Measurements from ENCODE around the gene PPM1M. TPM values are rescaled to one million over a fixed set of nuclear protein-coding genes. Genes with fewer than 3 reads are reported as not detected.
A peak's percentile ranks its signal among the peaks of the same experiment; 100 is the strongest.
"Not testable (repeated sequence)": the region's sequence is repeated elsewhere in the genome, so short reads cannot be mapped to it uniquely, and the experiment has no call there.

PPM1M gene
- total RNA-seq, 1 donor from 2014 or later: 1.1 TPM

GRCh38 chr3:52283306-52283705 lies 37.7 kb downstream of the PPM1M start:
- Histone ChIP-seq H3K4me3 (no peak overlapping the region), H3K9me3 (ENCODE audit: low read depth) (no peaks in the 10 kb centered on the region), H3K27me3 (no peaks in the 10 kb centered on the region), H2AFZ (replicated peaks) (no peak overlapping the region), H3K4me2 (no peak overlapping the region), H3K4me1 (peaks cover 20% of the 10 kb centered on the region), H3K79me2 (ENCODE audit: low read depth) (peaks cover 12% of the 10 kb centered on the region), H3K36me3 (no peaks in the 10 kb centered on the region), H3F3A (ENCODE audit: low read depth) (peaks cover 34% of the 10 kb centered on the region), H4K20me1 (ENCODE audit: low read depth) (no peaks in the 10 kb centered on the region), H3K9ac (no peak overlapping the region), H3K27ac (no peak overlapping the region)
- Mint-ChIP-seq H3K27me3 (ENCODE audit: insufficient read depth, low read depth) (no peaks in the 10 kb centered on the region), H3K9me3 (no peaks in the 10 kb centered on the region), H3K4me1 (peaks cover 21% of the 10 kb centered on the region), H3K27ac (no peak overlapping the region), H3K4me3 (no peak overlapping the region), H3K36me3 (no peaks in the 10 kb centered on the region)
- no peak for DNase-seq (ENCODE audit: low spot score)
- no peak for TF ChIP-seq EZH2phosphoT487 (IDR thresholded peaks at IDR 0.05)
- TF ChIP-seq CTCF (IDR thresholded peaks at IDR 0.05): no peak
- no peak for TF ChIP-seq EZH2 (IDR thresholded peaks at IDR 0.05)

- not testable (repeated sequence) for H2AFZ ChIP-seq (replicated peaks); H3K27ac ChIP-seq; H3K4me3 ChIP-seq; H3K4me2 ChIP-seq; H3K9ac ChIP-seq; DNase-seq (ENCODE audit: low spot score); H3K27me3 ChIP-seq; H3K9me3 ChIP-seq (ENCODE audit: low read depth); H3K36me3 ChIP-seq; H3K27ac Mint-ChIP-seq; H3K36me3 Mint-ChIP-seq; H3K27me3 Mint-ChIP-seq (ENCODE audit: insufficient read depth, low read depth); H3K9me3 Mint-ChIP-seq; H3K4me3 Mint-ChIP-seq; H4K20me1 ChIP-seq (ENCODE audit: low read depth)
- H3F3A ChIP-seq (ENCODE audit: low read depth): peaks cover 34% of the 10 kb centered on the region
- peaks cover 12% of the 10 kb centered on the region for H3K79me2 ChIP-seq (ENCODE audit: low read depth)
- H3K4me1 ChIP-seq: peaks cover 19% of the 10 kb centered on the region
- peaks cover 26% of the 10 kb centered on the region for H3K4me1 Mint-ChIP-seq
Observed at GRCh38 chr3:52284051-52284450, 38.5 kb downstream of the PPM1M start.

GRCh38 chr3:52286777-52287110 lies 41.2 kb downstream of the PPM1M start:
- no peaks in the 10 kb centered on the region for H3K27me3 ChIP-seq
- Mint-ChIP-seq H3K36me3 (no peaks in the 10 kb centered on the region), H3K27ac (peak overlapping the region; percentile 34), H3K9me3 (no peaks in the 10 kb centered on the region), H3K4me1 (peaks cover 11% of the 10 kb centered on the region), H3K4me3 (peak overlapping the region; percentile 99), H3K27me3 (ENCODE audit: insufficient read depth, low read depth) (peaks cover 3% of the 10 kb centered on the region)
- H3K79me2 ChIP-seq (ENCODE audit: low read depth): peaks cover 12% of the 10 kb centered on the region
- H3K4me3 ChIP-seq: peak overlapping the region; percentile 67
- peaks cover 17% of the 10 kb centered on the region for H3F3A ChIP-seq (ENCODE audit: low read depth)
- peak overlapping the region; percentile 89 for H3K4me2 ChIP-seq
- H4K20me1 ChIP-seq (ENCODE audit: low read depth): no peaks in the 10 kb centered on the region
- no peaks in the 10 kb centered on the region for H3K9me3 ChIP-seq (ENCODE audit: low read depth)
- no peak for TF ChIP-seq EZH2 (IDR thresholded peaks at IDR 0.05)
- no peak for TF ChIP-seq EZH2phosphoT487 (IDR thresholded peaks at IDR 0.05)
- no peak for TF ChIP-seq CTCF (IDR thresholded peaks at IDR 0.05)
- no peaks in the 10 kb centered on the region for H3K36me3 ChIP-seq
- peak overlapping the region; percentile 98 for H3K27ac ChIP-seq
- no peak overlapping the region for H2AFZ ChIP-seq (replicated peaks)
- DNase-seq (ENCODE audit: low spot score): no peak
- H3K9ac ChIP-seq: peak overlapping the region; percentile 90
- H3K4me1 ChIP-seq: peaks cover 4% of the 10 kb centered on the region

DNA sequence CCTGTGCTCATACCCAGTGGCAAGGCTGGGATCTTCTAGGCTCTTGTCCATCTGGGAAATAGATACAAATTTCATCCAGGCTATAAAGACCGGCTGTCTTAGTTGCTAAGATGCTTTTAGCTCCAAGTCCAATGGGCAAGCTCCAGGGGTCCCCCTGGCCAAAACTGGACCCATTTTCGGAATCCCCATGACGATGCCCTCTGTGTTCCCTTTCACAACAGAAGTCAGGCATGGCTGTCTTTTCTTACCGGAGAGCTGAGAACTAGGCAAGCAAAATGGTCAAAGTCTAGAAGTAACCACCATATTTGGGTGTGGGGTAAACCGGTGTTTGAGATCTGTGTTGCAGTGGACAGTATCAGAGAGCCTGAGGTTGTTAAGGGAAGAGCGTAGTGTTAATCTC lies 43.1 kb downstream of the PPM1M start:
- H3K27ac Mint-ChIP-seq: no peak overlapping the region
- H3F3A ChIP-seq (ENCODE audit: low read depth): peaks cover 17% of the 10 kb centered on the region
- H3K27ac ChIP-seq: no peak overlapping the region
- no peak overlapping the region for H2AFZ ChIP-seq (replicated peaks)
- DNase-seq (ENCODE audit: low spot score): no peak
- H3K9ac ChIP-seq: no peak overlapping the region
- no peaks in the 10 kb centered on the region for H3K36me3 Mint-ChIP-seq
- no peaks in the 10 kb centered on the region for H3K9me3 ChIP-seq (ENCODE audit: low read depth)
- peak overlapping the region; percentile 99 for H3K4me3 Mint-ChIP-seq
- H3K27me3 ChIP-seq: no peaks in the 10 kb centered on the region
- H3K4me1 Mint-ChIP-seq: peaks cover 11% of the 10 kb centered on the region
- H3K27me3 Mint-ChIP-seq (ENCODE audit: insufficient read depth, low read depth): peaks cover 5% of the 10 kb centered on the region
- TF ChIP-seq EZH2phosphoT487 (IDR thresholded peaks at IDR 0.05) (no peak), EZH2 (IDR thresholded peaks at IDR 0.05) (no peak), CTCF (IDR thresholded peaks at IDR 0.05) (no peak)
- peak overlapping the region; percentile 89 for H3K4me2 ChIP-seq
- peak overlapping the region; percentile 67 for H3K4me3 ChIP-seq
- H3K4me1 ChIP-seq: peaks cover 4% of the 10 kb centered on the region
- H3K36me3 ChIP-seq: no peaks in the 10 kb centered on the region
- H3K79me2 ChIP-seq (ENCODE audit: low read depth): peaks cover 12% of the 10 kb centered on the region
- no peaks in the 10 kb centered on the region for H3K9me3 Mint-ChIP-seq
- H4K20me1 ChIP-seq (ENCODE audit: low read depth): no peaks in the 10 kb centered on the region

All from neural progenitor cell (in vitro differentiated cells).